ENCODE measurements around the gene RNF223. TPM values are rescaled to one million over a fixed set of nuclear protein-coding genes. Genes with fewer than 3 reads are reported as not detected.

The RNF223 gene
- total RNA-seq, 1 experiment from 2014 or later = not detected

DNA sequence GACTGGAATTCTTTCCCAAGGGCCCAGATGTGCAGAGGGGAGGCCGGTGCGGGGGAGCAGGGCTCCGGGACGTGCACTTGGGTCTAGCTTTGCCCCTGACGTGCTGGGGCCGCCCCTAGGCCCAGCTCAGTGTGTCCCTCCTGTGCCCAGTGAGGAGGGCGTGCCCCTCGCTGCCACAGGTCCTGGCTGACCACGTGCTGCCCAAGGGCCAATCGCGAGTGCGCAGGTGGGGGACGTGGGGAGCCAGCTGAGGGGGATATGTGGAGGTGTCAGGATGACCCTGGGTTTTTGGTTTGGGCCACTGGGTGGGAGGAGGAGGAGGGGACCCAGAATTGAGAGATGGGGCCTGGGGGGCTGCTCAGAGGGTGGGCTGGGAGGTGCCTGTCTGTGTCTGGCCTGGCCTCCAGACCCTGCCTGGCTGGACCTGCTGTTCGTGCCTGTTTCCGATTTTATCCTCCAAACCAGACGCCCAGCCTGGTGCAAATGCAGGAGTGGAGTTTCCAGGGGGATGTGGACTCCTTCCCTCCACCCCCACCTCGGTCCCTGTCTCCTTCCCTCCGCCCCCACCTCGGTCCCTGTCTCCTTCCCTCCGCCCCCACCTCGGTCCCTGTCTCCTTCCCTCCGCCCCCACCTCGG, 6.1 kb upstream of the RNF223 start (continued):
- TF ChIP-seq, protein P1, sequence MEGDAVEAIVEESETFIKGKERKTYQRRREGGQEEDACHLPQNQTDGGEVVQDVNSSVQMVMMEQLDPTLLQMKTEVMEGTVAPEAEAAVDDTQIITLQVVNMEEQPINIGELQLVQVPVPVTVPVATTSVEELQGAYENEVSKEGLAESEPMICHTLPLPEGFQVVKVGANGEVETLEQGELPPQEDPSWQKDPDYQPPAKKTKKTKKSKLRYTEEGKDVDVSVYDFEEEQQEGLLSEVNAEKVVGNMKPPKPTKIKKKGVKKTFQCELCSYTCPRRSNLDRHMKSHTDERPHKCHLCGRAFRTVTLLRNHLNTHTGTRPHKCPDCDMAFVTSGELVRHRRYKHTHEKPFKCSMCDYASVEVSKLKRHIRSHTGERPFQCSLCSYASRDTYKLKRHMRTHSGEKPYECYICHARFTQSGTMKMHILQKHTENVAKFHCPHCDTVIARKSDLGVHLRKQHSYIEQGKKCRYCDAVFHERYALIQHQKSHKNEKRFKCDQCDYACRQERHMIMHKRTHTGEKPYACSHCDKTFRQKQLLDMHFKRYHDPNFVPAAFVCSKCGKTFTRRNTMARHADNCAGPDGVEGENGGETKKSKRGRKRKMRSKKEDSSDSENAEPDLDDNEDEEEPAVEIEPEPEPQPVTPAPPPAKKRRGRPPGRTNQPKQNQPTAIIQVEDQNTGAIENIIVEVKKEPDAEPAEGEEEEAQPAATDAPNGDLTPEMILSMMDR (IDR thresholded peaks at IDR 0.05) = no peak
- TF ChIP-seq, protein P2, sequence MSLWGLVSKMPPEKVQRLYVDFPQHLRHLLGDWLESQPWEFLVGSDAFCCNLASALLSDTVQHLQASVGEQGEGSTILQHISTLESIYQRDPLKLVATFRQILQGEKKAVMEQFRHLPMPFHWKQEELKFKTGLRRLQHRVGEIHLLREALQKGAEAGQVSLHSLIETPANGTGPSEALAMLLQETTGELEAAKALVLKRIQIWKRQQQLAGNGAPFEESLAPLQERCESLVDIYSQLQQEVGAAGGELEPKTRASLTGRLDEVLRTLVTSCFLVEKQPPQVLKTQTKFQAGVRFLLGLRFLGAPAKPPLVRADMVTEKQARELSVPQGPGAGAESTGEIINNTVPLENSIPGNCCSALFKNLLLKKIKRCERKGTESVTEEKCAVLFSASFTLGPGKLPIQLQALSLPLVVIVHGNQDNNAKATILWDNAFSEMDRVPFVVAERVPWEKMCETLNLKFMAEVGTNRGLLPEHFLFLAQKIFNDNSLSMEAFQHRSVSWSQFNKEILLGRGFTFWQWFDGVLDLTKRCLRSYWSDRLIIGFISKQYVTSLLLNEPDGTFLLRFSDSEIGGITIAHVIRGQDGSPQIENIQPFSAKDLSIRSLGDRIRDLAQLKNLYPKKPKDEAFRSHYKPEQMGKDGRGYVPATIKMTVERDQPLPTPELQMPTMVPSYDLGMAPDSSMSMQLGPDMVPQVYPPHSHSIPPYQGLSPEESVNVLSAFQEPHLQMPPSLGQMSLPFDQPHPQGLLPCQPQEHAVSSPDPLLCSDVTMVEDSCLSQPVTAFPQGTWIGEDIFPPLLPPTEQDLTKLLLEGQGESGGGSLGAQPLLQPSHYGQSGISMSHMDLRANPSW (CRISPR knock-in tag; conservative IDR thresholded peaks at IDR 0.05; ENCODE audit: low read depth) = no peak
- TF ChIP-seq, protein P3, sequence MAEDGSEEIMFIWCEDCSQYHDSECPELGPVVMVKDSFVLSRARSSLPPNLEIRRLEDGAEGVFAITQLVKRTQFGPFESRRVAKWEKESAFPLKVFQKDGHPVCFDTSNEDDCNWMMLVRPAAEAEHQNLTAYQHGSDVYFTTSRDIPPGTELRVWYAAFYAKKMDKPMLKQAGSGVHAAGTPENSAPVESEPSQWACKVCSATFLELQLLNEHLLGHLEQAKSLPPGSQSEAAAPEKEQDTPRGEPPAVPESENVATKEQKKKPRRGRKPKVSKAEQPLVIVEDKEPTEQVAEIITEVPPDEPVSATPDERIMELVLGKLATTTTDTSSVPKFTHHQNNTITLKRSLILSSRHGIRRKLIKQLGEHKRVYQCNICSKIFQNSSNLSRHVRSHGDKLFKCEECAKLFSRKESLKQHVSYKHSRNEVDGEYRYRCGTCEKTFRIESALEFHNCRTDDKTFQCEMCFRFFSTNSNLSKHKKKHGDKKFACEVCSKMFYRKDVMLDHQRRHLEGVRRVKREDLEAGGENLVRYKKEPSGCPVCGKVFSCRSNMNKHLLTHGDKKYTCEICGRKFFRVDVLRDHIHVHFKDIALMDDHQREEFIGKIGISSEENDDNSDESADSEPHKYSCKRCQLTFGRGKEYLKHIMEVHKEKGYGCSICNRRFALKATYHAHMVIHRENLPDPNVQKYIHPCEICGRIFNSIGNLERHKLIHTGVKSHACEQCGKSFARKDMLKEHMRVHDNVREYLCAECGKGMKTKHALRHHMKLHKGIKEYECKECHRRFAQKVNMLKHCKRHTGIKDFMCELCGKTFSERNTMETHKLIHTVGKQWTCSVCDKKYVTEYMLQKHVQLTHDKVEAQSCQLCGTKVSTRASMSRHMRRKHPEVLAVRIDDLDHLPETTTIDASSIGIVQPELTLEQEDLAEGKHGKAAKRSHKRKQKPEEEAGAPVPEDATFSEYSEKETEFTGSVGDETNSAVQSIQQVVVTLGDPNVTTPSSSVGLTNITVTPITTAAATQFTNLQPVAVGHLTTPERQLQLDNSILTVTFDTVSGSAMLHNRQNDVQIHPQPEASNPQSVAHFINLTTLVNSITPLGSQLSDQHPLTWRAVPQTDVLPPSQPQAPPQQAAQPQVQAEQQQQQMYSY (CRISPR knock-in tag; IDR thresholded peaks at IDR 0.05) = peak; percentile 91
- TF ChIP-seq, protein P4, sequence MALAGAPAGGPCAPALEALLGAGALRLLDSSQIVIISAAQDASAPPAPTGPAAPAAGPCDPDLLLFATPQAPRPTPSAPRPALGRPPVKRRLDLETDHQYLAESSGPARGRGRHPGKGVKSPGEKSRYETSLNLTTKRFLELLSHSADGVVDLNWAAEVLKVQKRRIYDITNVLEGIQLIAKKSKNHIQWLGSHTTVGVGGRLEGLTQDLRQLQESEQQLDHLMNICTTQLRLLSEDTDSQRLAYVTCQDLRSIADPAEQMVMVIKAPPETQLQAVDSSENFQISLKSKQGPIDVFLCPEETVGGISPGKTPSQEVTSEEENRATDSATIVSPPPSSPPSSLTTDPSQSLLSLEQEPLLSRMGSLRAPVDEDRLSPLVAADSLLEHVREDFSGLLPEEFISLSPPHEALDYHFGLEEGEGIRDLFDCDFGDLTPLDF (CRISPR knock-in tag; IDR thresholded peaks at IDR 0.05) = no peak
- TF ChIP-seq ELF4 (CRISPR knock-in tag; IDR thresholded peaks at IDR 0.05; ENCODE audit: low read depth) (no peak), NFYB (CRISPR knock-in tag; conservative IDR thresholded peaks at IDR 0.05; ENCODE audit: low read depth) (peak; percentile 80), NR1H2 (CRISPR knock-in tag; IDR thresholded peaks at IDR 0.05) (no peak), EMX1 (CRISPR knock-in tag; IDR thresholded peaks at IDR 0.05) (no peak), CBFB (CRISPR knock-in tag; IDR thresholded peaks at IDR 0.05; ENCODE audit: low read depth) (no peak), SP1 (CRISPR knock-in tag; conservative IDR thresholded peaks at IDR 0.05) (peak; percentile 35; the same call in 1 of the 2 replicates), ZNF219 (CRISPR knock-in tag; IDR thresholded peaks at IDR 0.05; ENCODE audit: borderline replicate concordance) (no peak), RELA (CRISPR knock-in tag; IDR thresholded peaks at IDR 0.05; ENCODE audit: borderline replicate concordance) (no peak), ATF1 (CRISPR knock-in tag; IDR thresholded peaks at IDR 0.05) (0 out of 2 replicates have a peak, but pooled peaks have one; percentile 58), ZNF396 (CRISPR knock-in tag; IDR thresholded peaks at IDR 0.05; ENCODE audit: borderline replicate concordance) (no peak)
- TF ChIP-seq, protein P5, sequence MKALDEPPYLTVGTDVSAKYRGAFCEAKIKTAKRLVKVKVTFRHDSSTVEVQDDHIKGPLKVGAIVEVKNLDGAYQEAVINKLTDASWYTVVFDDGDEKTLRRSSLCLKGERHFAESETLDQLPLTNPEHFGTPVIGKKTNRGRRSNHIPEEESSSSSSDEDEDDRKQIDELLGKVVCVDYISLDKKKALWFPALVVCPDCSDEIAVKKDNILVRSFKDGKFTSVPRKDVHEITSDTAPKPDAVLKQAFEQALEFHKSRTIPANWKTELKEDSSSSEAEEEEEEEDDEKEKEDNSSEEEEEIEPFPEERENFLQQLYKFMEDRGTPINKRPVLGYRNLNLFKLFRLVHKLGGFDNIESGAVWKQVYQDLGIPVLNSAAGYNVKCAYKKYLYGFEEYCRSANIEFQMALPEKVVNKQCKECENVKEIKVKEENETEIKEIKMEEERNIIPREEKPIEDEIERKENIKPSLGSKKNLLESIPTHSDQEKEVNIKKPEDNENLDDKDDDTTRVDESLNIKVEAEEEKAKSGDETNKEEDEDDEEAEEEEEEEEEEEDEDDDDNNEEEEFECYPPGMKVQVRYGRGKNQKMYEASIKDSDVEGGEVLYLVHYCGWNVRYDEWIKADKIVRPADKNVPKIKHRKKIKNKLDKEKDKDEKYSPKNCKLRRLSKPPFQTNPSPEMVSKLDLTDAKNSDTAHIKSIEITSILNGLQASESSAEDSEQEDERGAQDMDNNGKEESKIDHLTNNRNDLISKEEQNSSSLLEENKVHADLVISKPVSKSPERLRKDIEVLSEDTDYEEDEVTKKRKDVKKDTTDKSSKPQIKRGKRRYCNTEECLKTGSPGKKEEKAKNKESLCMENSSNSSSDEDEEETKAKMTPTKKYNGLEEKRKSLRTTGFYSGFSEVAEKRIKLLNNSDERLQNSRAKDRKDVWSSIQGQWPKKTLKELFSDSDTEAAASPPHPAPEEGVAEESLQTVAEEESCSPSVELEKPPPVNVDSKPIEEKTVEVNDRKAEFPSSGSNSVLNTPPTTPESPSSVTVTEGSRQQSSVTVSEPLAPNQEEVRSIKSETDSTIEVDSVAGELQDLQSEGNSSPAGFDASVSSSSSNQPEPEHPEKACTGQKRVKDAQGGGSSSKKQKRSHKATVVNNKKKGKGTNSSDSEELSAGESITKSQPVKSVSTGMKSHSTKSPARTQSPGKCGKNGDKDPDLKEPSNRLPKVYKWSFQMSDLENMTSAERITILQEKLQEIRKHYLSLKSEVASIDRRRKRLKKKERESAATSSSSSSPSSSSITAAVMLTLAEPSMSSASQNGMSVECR (CRISPR knock-in tag; IDR thresholded peaks at IDR 0.05; ENCODE audit: borderline replicate concordance) = no peak
- TF ChIP-seq, protein P6, sequence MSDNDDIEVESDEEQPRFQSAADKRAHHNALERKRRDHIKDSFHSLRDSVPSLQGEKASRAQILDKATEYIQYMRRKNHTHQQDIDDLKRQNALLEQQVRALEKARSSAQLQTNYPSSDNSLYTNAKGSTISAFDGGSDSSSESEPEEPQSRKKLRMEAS (CRISPR knock-in tag; IDR thresholded peaks at IDR 0.05) = 0 out of 2 replicates have a peak, but pooled peaks have one; percentile 11
- TF ChIP-seq, protein P7, sequence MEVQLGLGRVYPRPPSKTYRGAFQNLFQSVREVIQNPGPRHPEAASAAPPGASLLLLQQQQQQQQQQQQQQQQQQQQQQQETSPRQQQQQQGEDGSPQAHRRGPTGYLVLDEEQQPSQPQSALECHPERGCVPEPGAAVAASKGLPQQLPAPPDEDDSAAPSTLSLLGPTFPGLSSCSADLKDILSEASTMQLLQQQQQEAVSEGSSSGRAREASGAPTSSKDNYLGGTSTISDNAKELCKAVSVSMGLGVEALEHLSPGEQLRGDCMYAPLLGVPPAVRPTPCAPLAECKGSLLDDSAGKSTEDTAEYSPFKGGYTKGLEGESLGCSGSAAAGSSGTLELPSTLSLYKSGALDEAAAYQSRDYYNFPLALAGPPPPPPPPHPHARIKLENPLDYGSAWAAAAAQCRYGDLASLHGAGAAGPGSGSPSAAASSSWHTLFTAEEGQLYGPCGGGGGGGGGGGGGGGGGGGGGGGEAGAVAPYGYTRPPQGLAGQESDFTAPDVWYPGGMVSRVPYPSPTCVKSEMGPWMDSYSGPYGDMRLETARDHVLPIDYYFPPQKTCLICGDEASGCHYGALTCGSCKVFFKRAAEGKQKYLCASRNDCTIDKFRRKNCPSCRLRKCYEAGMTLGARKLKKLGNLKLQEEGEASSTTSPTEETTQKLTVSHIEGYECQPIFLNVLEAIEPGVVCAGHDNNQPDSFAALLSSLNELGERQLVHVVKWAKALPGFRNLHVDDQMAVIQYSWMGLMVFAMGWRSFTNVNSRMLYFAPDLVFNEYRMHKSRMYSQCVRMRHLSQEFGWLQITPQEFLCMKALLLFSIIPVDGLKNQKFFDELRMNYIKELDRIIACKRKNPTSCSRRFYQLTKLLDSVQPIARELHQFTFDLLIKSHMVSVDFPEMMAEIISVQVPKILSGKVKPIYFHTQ (CRISPR knock-in tag; IDR thresholded peaks at IDR 0.05) = no peak
